Sciatic nerve (tissue), 1 donor: ENCODE results near the gene KRTAP5-1. TPM values are rescaled to one million over a fixed set of nuclear protein-coding genes. Genes with fewer than 3 reads are reported as not detected.

ENCODE experiments used
- total RNA-seq: library from RNA; stranded (reverse); fragmentation: NEBNext Ultra II Directional; extraction: Animal tissue kit (Norgen Biotek cat#: 25700); gene quantifications from one replicate; pipeline ENCODE4 v1.2.1, GENCODE V29; 2021
- donor health status: DM: no; HTN: no; CAD: no.

The KRTAP5-1 gene
- total RNA-seq, 1 donor from 2014 or later: not detected

Other genes starting within 250 kb of the KRTAP5-1 start
- 7.4 TPM for gene BRSK2, start 195.3 kb downstream of the KRTAP5-1 start, total RNA-seq
- 55.2 TPM for gene MOB2, start 98.5 kb downstream of the KRTAP5-1 start, total RNA-seq
- 8.9 TPM for gene DUSP8, start 13.0 kb downstream of the KRTAP5-1 start, total RNA-seq
- not detected for gene KRTAP5-2, start 13.0 kb upstream of the KRTAP5-1 start, total RNA-seq
- not detected for gene KRTAP5-3, start 23.2 kb upstream of the KRTAP5-1 start, total RNA-seq
- gene KRTAP5-4, start 36.9 kb upstream of the KRTAP5-1 start, total RNA-seq: not detected
- gene KRTAP5-5, start 44.5 kb upstream of the KRTAP5-1 start, total RNA-seq: not detected
- not detected for gene KRTAP5-6, start 111.9 kb upstream of the KRTAP5-1 start, total RNA-seq
- gene IFITM10, start 165.3 kb upstream of the KRTAP5-1 start, total RNA-seq: 3.4 TPM
- 554 TPM for gene CTSD, start 178.6 kb upstream of the KRTAP5-1 start, total RNA-seq
- 1.1 TPM for gene SYT8, start 249.7 kb upstream of the KRTAP5-1 start, total RNA-seq